ENCODE results near the gene ZBTB7B. TPM values are rescaled to one million over a fixed set of nuclear protein-coding genes. Genes with fewer than 3 reads are reported as not detected.

The ZBTB7B gene
- total and polyA plus RNA-seq, 2 donors (not counting 1 experiment from before 2014, with no cell fraction given): 55.7 to 67.3 TPM

GRCh38 chr1:155035936-155036335 is 33.3 kb downstream of the ZBTB7B start:
- WGBS (ENCODE audit: insufficient coverage): 93% methylated on average over 1 of the region's 2 CpGs
- H3K4me3 Mint-ChIP-seq: no peak overlapping the region
- Histone ChIP-seq H2AFZ (ENCODE audit: insufficient read depth, low read depth, low read length, poor library complexity, severe bottlenecking) (no peak overlapping the region), H3K9ac (ENCODE audit: low read length) (no peak overlapping the region), H3K4me1 (ENCODE audit: control insufficient read depth in 2 of 2, insufficient read depth in 2 of 2, low read length in 2 of 2) (no peaks in the 10 kb centered on the region), H3K4me2 (replicated peaks; ENCODE audit: low read depth, low read length, poor library complexity, severe bottlenecking) (no peak overlapping the region), H3K79me2 (ENCODE audit: control insufficient read depth, insufficient read depth, low read length) (no peaks in the 10 kb centered on the region), H3K36me3 (replicated peaks in 1 of 2; ENCODE audit: control extremely low read depth in 1 of 2, control insufficient read depth in 1 of 2, extremely low read depth in 1 of 2, insufficient read depth in 2 of 2, low read length in 1 of 2) (no peaks in the 10 kb centered on the region), H4K20me1 (ENCODE audit: control insufficient read depth, insufficient read depth, low read length, poor library complexity, severe bottlenecking) (no peaks in the 10 kb centered on the region), H3K27ac (ENCODE audit: low read length in 2 of 2) (no peak overlapping the region), H3K9me3 (ENCODE audit: control extremely low read depth in 1 of 3, control insufficient read depth in 2 of 3, insufficient read depth in 1 of 3, low read length in 2 of 3) (no peaks in the 10 kb centered on the region), H3K27me3 (replicated peaks in 1 of 4; ENCODE audit: control extremely low read depth in 1 of 4, control insufficient read depth in 3 of 4, insufficient read depth in 4 of 4, low read length in 3 of 4) (peaks cover 0 to 17% (median 0%) of the 10 kb centered on the region in 4 experiments), H3K4me3 (ENCODE audit: control extremely low read depth in 1 of 5, extremely low read depth in 1 of 5, insufficient read depth in 1 of 5, low read depth in 2 of 5, low read length in 4 of 5) (no peak overlapping the region)
- no peak for DNase-seq
- H3K27me3 Mint-ChIP-seq: peaks cover 20% of the 10 kb centered on the region
- H3K9me3 Mint-ChIP-seq (ENCODE audit: insufficient read depth): no peaks in the 10 kb centered on the region
- H3K4me1 Mint-ChIP-seq: no peaks in the 10 kb centered on the region
- H3K27ac Mint-ChIP-seq: no peak overlapping the region
- no peak for TF ChIP-seq EZH2 (IDR thresholded peaks at IDR 0.05; ENCODE audit: borderline replicate concordance, insufficient read depth, low read depth, low read length, poor library complexity, severe bottlenecking)
- TF ChIP-seq CTCF (IDR thresholded peaks at IDR 0.05): no peak
- intact Hi-C loops (cut with micrococcal nuclease): no loop called here
- POLR2A ChIA-PET: interaction anchor here (0.7 kb wide), 1 partner anchor 8 kb away, joined by 4 read pairs; no protein-coding TSS in a partner anchor
- no peak for ATAC-seq (ENCODE audit: low read depth)
- CTCF ChIA-PET: interaction anchor here (1.6 kb wide), 1 partner anchor 25 kb away, joined by 6 read pairs; no protein-coding TSS in a partner anchor

GRCh38 chr1:155037043-155037442 is 34.4 kb downstream of the ZBTB7B start:
- intact Hi-C loops (cut with micrococcal nuclease): no loop called here
- POLR2A ChIA-PET: no interaction called here
- DNase-seq: no peak

More at GRCh38 chr1:155037043-155037442, 34.4 kb downstream of the ZBTB7B start:
- Histone ChIP-seq H3K27ac (ENCODE audit: low read length in 2 of 2) (no peak overlapping the region), H4K20me1 (ENCODE audit: control insufficient read depth, insufficient read depth, low read length, poor library complexity, severe bottlenecking) (no peaks in the 10 kb centered on the region), H3K9me3 (ENCODE audit: control extremely low read depth in 1 of 3, control insufficient read depth in 2 of 3, insufficient read depth in 1 of 3, low read length in 2 of 3) (no peaks in the 10 kb centered on the region), H3K36me3 (replicated peaks in 1 of 2; ENCODE audit: control extremely low read depth in 1 of 2, control insufficient read depth in 1 of 2, extremely low read depth in 1 of 2, insufficient read depth in 2 of 2, low read length in 1 of 2) (no peaks in the 10 kb centered on the region), H3K27me3 (replicated peaks in 1 of 4; ENCODE audit: control extremely low read depth in 1 of 4, control insufficient read depth in 3 of 4, insufficient read depth in 4 of 4, low read length in 3 of 4) (peaks cover 0 to 17% (median 0%) of the 10 kb centered on the region in 4 experiments), H3K4me2 (replicated peaks; ENCODE audit: low read depth, low read length, poor library complexity, severe bottlenecking) (no peak overlapping the region), H3K4me1 (ENCODE audit: control insufficient read depth in 2 of 2, insufficient read depth in 2 of 2, low read length in 2 of 2) (no peaks in the 10 kb centered on the region), H3K79me2 (ENCODE audit: control insufficient read depth, insufficient read depth, low read length) (no peaks in the 10 kb centered on the region), H3K4me3 (ENCODE audit: control extremely low read depth in 1 of 5, extremely low read depth in 1 of 5, insufficient read depth in 1 of 5, low read depth in 2 of 5, low read length in 4 of 5) (no peak overlapping the region), H2AFZ (ENCODE audit: insufficient read depth, low read depth, low read length, poor library complexity, severe bottlenecking) (no peak overlapping the region), H3K9ac (ENCODE audit: low read length) (no peak overlapping the region)
- no peak overlapping the region for H3K27ac Mint-ChIP-seq
- H3K4me3 Mint-ChIP-seq: no peak overlapping the region
- H3K27me3 Mint-ChIP-seq: peaks cover 21% of the 10 kb centered on the region
- no peak for ATAC-seq (ENCODE audit: low read depth)
- TF ChIP-seq CTCF (IDR thresholded peaks at IDR 0.05) (no peak), EZH2 (IDR thresholded peaks at IDR 0.05; ENCODE audit: borderline replicate concordance, insufficient read depth, low read depth, low read length, poor library complexity, severe bottlenecking) (no peak)
- CTCF ChIA-PET: interaction anchor here (1.0 kb wide), 1 partner anchor 19 kb away, joined by 3 read pairs; no protein-coding TSS in a partner anchor
- H3K4me1 Mint-ChIP-seq: no peaks in the 10 kb centered on the region
- WGBS (ENCODE audit: insufficient coverage): 93% methylated on average over 3 of the region's 3 CpGs
- H3K9me3 Mint-ChIP-seq (ENCODE audit: insufficient read depth): no peaks in the 10 kb centered on the region
